Stimulated activated CD8-positive, alpha-beta memory T cell treated with anti-CD3 and anti-CD28 coated beads, Interleukin-15, amount 100 ng/mL, for 4 hours (primary cell): ENCODE measurements around the gene TNNT3.

Experiments
- DNase-seq, 2 donors: peaks; one replicate each; pipeline ENCODE4 v3.0.0-alpha.2; 2020; ENCODE audit warnings: low read depth in 2 of 2

Gene TNNT3

DNA sequence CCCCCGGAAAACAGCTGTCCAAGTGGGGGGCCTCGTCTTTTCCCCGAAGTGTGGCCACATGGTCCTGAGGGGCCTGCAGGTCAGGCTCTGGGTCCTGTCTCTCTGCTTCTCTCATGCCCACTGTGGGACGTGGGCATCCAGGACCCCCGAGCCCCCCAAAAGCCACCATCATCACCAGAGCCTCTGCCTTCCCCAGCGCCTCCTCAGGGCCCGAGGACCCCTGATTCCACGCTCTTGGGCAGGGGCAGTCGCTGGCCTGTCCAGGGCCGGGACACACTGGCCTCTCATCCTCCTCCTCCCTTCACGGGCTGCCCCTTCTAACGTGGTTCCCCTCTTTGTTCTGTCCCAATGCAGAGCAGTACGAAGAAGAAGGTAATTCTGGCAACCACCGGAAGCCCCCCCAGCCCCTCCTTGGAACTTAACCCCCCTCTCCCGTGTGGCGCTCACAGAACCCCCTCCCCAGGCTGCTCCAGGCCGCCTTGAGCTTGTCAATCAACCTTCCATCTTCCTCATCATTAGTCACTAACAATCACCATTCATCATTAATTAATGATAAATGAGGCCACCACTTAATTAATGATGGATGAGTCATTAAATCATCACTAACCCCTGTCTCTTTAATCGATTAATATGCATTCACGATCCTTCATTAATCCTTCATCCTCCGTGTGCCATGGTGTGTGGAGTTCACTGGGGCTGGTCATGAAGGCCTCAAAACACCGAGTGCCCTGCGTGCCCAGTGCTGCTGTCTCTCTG lies 3.9 kb downstream of the TNNT3 start:
- no peak for DNase-seq

DNA sequence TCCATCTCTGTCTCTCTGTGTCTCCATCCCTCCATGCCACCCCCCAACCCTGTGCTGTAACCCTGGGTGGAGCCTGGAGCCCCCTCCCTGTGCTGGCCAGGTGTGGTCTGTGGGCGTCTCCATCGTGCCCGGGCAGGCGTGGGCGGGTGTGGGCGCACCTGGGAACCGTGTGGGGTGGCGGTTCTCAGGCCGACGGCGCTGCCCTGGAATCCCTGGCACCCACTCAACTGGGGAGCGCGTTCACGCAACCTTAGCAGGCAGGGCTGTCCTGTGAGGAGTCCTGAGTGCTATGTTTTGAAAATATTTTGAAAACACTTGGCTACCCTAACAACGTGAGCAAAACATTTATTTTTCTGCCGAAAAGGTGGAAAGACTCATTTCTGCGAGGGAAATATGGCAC lies 4.7 kb downstream of the TNNT3 start:
- DNase-seq, result no peak

DNA sequence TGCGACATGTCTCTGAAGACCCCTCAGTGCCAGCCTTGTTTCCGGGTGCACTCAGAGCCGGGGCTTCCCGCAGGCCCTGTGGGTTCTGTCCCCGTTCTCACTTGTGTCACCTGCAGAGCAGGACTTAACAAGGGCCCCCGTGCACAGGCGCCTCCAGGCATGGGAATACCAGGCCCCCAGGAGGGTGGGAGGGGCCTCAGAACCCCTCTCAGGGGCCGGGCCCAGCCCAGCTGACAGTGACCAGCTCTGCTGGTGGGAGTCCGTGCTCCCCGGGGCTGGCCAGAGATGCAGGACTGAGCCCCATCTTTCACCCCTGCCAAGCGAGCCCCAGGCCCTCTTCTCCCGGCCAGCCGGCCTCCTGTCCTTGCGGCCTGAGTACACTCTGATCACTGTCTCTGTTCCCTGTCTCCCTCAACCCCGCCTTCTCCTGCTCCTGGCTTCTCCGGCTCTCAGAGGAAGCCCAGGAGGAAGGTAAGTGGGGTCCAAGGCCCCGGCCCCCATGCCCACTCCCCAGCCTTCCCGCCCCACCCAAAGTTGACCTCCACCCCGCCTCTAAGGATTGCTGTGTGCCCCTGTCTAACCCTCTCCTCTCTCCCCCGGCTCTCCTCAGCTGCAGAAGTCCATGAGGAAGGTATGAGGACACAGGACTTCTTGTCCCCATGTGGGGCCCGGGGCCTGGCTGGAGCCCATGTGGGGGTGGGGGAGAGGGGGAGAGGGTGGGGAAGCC lies 5.3 kb downstream of the TNNT3 start:
- DNase-seq, result no peak

DNA sequence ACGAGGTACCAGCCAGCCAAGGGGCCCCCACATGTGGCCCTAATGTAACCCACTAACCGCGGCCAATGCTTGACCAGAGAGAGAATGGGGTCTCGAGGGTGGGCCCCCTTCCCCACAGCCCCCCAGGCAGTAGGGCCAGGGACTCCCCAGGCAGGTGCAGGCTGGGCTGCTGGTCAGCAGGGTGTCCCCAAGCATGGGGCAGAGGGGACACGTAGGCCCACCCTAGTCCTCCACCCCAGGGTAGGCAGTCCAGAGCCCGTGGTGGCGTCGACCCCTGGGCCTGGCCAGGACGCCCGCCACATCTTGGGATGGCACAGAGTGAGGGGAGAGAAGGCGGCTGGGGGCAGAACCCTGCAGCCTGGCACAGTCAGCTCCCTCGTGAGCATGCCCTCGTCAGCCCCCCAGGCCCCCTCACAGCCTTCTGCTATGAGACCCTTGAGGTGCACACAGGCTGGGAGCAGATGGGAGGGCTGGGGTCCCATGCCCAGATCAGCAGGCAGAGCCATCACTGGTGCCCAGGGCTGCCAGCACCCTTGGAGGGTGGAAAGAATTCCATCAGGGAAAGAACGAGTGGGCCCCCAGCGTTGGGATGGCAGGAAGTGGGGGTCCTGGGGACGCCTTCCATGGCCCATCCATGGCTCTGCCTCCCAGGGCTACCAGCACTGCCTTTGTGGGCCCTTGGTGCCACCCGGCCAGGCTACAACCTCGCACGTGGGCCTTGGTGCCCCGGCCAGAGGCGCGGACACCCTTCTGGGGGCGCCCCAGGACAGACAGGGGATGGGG lies 6.1 kb downstream of the TNNT3 start:
- no peak for DNase-seq

DNA sequence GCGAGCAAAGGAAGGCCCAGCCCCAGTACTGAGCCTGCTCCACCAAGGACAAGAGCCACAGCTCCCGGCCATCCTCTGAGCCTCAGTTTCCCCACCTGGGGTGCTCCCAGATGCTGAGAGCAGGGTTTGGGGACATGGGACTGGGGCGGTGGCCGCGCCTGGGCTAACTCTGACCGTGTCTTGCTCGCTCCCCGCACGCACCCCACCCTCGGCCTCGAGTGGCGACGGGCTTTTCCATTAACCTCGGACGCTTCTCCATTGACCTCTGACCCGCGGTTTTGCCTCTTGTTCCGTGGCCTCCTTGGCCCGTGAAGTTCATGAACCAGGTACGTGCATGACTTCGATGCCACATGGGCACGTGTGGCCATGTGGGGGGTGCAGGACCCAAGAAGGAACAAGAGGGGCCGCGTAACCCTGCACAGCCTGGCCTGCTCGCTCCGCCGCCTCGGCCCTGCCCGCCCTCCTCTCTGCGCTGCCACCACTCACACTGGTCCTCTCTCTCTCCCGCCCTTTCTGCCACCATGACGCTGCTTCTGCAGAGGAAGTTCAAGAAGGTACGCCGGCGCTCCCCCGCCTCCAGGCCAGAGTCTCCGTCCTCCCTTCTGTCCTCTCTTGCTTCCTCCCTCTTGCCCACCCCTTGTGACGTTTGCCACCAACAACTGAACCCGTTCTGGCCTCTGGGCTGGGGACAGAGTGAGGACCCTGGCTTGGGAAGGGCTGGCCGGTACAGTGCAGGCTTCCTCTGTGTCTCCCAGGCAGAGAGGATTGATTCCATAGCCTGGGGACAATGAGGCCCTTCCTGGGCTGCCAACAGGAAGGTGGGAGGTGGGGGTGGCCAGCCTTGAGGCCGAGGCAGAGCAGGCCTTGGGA lies 6.9 kb downstream of the TNNT3 start:
- no peak for DNase-seq

DNA sequence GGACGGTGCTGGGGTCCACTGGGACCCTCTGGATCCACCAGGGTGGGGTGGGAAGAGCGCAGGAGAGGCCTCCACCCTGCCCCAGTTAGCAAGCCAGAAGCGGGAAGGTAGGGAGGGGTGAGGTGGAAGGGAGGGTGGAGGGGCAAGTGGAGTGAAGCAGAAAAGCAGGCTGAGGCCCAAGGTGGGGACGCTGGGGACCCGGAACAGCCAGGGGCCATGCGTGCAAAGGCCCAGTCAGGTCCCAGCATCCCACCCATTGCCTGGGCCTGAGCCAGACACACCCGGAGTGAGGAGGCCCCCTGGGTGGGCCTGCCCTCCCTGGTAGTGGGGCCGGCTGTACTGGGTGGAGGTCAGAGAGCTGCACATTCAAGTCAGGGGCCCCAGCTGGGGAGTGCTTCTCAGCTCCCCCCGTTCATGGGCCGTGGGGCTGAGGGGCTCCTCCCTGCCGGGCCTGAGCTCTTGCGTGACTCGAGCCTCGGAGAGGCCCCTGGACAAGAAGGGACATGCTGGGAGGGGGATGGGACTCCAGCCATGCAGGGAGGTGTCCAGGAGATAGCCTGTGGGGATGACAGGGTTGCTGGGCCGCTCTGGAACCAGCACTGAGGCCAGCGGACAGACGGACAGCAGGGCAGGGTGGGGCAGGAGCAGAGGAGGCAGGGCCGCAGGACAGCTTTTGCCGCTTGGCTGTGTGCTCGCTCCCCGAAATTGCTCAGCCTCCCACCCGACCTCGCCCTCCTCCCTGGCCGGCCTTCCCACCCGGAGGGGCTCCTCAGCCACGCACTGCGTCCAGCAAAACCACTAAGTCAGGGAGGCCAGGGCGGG lies 7.7 kb downstream of the TNNT3 start:
- no peak for DNase-seq

DNA sequence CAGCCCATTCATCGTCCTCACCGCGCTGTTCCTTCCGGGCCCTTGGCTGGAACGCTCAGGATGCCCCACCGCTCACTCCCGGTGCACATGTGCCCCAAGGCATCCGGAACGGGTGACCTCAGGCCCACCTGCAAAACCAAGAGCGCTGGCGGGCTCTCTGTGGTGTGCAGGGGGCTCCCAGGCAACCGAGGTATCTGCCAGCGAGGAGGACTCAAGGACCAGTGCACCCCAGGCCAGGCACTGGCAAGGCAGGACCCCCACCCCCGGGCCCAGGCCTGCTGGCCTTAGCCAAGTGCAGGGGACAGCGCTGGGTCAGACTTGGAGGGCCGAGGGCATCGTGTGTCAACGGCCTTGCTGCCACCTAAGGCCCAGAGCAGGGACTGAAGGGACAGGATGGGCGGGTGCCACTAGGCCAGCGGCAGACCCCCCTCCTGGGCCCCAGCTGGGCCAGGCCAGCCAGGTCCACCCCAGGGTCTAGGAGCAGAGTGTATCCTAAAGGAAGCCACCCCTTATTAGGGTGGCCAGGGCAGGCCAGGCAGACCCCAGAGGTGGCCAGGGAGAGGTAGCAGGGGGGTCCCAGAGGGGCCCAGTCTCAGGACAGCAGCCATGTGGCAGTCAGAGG lies 8.5 kb downstream of the TNNT3 start:
- DNase-seq, result no peak

DNA sequence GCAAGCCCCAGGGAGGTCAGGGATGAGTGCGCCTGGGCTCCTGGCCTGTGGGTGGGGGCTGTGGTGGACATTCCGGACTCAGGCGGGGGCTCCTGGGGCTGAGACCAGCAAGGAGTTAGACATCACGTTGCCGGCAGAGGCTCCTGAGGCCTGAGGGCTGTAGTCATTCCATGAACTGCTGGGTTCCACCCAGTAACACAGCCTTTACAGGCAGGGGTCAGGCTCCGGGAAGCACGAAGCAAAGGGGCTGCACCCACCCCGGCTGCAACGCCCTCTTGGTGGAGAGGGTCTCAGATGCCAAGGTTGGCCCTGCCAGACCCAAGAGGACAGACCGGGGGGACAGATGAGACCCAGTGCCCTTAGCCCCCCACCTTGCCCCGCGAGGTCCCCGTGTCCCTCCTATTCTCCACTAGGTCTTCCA lies 9.0 kb downstream of the TNNT3 start:
- no peak for DNase-seq

DNA sequence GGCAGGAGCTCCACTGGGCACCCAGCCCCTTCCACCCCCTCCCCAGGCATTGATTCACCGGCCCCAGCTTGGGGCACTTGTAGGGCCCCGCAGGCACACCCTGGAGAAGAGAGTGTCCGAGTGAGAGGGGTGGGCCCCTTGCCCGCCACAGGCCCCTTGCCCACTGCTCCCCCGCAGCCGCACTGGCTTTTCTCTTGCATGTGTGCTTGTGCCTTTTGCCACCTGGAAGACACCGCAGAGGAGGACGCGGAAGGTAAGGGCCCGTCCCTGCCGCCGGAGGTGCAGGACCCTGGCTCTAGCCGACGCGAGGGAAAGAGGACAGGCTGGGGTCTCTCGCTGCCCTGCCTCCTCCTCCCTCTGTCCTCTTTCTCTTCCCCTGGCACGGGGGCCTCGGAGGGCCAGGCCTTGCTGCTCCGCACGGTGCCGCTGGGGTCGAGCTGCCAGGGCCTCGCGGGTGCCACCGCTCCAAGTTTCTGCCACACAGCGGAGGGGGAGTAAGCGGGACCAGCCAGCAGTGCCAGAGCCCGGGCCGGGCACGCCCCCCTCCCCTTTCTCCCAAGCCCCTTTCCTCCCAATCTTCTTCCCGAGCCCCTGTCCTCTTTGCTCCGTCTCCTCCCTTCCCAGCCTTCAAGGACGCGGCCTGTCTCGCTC lies 9.5 kb downstream of the TNNT3 start:
- no peak for DNase-seq

DNA sequence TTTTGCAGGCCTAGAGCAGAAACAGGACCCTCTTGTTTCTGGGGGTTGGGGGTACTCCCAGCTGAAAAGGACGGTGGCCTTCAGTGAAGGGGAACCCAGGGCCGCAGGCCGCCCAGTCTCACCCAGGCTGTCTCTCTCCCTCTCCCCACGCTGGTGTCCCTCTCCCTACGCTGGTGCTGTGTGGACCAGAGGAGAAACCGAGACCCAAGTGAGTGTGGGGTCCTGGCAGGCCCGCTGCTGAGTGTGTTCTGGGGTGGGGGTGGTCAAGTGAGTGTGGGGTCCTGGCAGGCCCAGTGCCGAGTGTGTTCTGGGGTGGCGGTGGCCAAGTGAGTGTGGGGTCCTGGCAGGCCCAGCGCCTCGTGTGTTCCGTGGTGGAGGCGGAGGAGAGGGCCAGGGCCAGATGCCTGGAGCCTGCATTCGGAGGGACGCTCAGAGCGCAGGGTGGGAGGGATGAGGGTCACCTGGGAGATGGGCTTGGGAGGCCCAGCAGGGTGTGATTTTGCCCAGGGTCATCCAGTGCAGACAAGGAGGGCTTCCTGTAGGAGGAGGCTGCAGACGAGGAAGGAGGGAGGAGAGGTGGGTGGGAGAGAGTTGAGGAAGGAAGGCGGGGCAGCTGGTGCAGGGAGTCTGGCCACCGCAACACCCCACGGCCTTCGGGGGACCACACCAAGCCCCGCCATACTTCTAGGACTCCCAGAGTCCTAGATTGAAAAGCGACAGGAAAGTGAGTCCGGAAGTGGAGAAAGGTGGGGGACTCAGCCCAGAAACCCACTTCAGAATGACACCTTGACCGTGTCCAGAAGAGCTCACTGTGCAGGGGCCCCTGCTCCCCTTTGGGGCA lies 10.3 kb downstream of the TNNT3 start:
- no peak for DNase-seq

DNA sequence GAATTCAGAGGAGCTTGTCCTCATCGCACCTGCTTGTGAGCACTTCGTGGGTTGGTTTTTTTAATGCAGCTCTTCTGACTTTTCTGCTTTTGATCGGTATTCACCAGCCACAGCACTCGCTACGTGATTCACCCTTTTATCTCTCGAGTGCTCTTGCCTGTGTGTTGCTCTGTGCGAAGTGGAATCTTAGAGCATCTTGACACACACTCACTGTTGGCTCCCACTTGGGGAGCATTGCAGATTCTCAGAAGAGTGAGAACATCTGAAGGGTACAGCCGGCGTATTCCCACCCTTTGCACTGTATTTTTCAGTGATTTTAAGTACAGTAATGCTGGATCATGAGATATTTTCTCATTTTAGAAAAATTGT lies 10.9 kb downstream of the TNNT3 start:
- DNase-seq, result no peak

DNA sequence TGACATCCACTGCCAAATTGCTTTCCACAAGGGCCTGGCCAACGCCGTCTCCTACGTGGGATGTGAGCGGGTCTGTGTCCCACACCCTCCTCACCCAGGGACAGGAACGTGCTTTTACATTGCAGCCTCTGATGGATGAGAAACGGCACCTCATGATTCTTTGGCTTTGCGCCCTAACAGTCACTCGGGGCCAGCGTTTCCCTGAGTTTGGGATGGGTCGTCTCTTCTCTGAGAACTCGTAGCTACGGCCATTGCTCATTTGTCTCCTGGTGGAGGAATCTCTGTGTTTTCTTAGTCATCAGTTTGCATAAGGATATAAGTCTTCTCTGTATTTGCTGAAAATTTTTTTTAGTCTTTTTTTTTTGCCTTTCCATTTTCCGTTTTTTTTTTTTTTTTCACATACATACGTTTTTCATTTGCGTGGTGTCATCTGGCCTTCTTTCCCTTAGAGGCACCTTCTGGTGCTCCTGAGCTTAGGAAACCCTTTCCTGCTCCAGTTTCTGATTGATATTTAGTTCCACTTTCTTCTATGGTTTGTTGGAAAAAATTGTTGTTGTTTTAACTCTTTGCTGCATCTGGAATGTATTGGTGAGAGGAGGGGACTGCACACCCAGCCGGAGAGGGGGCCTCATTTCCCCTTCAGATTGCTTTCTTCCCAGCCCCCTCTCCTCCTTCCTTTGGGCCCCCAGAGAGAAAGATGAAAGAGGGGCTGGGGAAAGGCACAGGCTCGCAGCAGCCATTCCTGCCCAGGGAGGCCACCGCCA lies 12.0 kb downstream of the TNNT3 start:
- no peak for DNase-seq

DNA sequence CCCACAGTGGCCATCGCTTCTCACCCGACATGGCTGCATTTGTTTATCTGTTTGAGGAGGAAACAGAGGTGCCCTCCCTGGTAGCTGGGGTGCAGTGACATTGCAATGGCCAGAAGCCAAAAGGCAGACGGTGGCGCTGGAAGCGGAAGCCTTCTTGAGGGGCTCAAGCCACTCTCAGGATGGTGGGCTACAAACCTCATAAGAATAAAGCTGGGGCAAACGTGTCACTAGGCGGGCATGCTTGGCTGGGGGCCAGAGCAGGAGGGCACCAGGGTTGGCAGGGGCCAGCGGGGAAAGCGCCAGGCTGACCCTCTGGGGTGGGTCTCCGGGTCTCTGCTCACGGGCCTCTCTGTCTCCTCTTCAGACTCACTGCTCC lies 12.6 kb downstream of the TNNT3 start:
- DNase-seq, result no peak

DNA sequence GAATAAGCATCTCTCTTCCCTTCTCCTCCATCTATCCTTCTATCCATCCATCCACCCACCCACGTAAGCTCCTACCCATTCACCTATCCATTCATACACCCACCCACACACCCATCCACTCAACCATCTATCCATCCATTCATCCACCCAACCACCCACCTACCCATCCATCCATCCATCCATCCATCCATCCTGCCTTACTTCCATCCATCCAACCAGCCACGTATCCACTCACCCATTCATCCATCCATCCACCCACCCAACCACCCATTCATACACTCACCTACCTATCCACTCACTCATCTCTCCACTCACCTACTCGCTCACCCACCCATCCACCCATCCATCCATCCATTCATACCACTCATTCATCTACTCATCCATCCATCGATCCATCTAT lies 13.2 kb downstream of the TNNT3 start:
- DNase-seq, result no peak

DNA sequence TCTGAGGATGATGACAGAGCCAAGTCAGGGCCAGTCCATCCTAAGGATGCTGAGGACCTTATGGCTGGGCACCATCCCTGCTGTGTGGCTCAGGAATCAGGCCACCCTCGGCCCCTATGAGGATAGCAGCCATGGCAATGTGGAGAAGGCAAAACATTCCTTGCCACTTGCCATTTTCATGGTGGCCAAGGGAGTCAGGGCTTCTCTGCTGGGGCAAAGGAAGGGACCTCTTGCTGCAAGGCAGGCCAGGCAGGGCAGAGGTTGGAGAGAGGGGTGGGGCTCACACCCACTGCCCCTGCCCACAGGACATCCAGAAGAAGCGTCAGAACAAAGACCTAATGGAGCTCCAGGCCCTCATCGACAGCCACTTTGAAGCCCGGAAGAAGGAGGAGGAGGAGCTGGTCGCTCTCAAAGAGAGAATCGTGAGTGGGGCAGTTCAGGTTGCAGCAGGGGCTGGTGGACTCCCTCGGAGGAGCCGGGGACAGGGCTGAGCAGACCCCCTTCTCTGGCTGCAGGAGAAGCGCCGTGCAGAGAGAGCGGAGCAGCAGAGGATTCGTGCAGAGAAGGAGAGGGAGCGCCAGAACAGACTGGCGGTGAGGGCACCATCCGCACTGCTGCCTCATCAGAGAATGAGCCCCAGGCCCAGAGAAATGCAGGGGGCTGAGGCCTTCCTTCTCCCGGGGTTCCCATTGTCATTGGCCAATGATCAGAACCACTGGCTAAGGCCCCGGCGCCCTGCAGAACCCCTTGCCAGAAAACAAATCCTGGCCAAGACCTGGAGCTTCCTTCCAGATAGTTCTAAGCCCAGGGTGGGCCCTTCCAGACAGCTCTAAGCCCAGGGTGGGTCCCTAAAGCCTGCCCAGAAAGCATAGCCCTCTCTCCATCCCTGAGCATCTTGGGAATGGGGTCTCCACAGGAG lies 14.2 kb downstream of the TNNT3 start:
- no peak for DNase-seq

DNA sequence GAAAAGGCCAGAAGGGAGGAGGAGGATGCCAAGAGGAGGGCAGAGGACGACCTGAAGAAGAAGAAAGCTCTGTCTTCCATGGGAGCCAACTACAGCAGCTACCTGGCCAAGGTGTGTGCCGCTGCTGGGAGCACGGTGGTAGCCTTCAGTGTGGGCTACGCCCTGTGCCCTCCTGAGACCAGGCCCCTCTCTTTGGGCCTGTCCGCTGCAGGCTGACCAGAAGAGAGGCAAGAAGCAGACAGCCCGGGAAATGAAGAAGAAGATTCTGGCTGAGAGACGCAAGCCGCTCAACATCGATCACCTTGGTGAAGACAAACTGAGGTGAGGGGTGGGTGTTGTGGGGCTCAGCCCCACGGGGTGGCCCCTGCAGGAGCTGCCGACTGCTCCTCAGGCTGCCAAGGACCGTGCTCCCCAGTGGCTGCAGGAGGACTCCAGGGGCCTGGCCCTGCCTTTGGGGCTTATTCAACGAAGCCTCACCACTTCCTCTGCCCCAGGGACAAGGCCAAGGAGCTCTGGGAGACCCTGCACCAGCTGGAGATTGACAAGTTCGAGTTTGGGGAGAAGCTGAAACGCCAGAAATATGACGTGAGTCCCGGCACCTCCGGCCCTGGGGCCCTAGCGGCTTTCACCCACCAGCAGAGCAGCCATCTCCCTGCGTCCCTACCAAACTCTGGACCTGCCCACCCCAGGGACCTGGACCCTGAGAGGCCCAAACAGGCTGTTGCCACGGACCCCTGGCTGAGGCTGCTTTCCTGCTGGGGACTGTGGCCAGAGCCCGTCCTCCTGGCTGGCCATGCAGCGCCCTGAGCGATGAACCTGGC lies 15.0 kb downstream of the TNNT3 start:
- no peak for DNase-seq
